ENCODE measurements around the gene ARHGAP10.

ARHGAP10 gene

DNA sequence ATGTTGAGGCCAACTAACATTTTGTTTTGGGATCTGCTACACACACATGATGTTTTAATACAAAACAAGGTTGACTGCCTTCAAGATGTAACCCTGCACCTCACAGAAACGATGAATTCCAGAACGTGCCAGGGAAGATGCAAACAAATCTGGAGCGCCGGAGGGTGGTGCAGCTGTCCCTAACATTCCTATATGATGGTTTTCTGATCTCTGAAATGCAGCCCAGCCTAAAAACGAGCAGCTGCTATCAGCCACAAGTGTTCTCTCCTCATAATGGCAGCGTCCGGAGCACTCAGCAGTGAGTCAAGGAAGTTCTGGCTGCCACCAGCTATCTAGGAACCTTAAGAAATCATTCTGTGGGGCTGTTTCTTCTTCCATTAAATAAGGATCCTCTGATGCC is 376.9 kb downstream of the ARHGAP10 start:
- no peak for DNase-seq

- no peak for DNase-seq
Observed at GRCh38 chr4:148109216-148109615, 377.3 kb downstream of the ARHGAP10 start.

DNA sequence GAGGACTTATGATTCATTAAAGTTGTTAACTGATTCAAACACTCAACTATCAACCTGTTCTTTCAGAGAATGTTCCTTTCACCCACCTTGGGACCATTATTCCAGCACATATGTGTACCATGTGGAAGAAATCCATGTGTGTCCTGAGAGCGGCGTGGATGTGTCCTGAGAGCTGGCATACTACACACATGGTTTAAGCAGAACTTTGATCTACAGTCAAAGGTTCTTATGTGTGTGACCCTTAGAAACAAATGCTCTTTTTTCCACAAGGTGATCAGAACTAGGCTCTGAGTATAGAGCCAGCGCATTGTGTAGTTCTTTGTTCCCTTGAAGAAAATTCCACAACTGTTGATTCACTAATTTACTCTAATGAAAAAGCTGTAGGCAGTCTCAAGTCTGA is 378.3 kb downstream of the ARHGAP10 start:
- DNase-seq: no peak

DNA sequence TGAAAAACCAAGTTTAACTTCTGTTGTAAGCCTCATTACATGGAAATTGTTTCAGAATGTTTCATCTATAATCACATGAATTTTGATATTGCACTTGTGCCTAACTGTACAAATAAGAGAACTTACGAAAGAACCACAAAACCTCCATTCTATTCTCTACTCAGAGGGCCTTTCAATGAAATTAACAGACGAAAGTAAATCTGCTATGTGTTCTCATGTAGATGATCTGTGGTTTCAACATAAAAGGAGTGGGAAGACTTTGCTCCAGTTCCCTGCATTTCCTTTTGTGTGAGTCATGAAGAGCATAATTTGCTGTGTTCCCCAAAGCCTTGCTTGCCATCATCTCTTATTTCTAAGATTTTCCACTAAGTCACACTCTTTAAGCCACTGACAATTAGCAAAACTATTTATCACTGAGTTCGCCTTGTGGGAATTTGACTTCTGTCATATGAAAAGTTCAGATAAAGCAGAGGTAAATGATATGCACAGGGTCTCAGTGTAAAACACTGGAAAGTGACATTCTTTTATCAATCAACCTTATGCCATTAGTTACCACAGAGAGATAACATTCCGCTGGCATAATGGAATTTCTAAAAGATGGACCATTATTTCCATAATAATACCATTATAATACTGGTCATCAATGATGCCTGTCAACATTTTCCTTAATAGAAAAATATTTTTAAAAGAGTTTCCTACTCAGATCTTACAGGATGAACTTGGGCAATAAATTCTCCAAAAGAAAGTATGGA is 380.5 kb downstream of the ARHGAP10 start:
- DNase-seq: no peak

DNA sequence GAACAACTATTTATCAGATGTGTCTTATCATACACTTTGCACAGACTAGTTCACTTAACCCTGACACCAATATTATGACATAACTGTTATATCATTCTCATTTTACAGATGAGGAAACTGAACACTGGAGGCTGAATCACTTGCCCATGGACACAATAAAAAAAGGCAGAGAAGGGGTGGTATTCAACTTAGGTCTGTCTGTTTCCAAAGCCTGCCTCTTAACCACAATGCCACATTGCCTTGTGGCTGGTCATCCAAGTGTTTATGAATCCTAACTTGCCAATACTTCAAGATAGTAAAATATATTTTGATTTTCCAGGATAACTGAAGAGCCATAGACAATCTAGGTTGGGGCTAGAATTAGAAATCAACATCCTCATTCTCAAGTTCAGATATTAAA is 382.5 kb downstream of the ARHGAP10 start:
- DNase-seq: no peak

GRCh38 chr4:148116264-148116663 is 384.4 kb downstream of the ARHGAP10 start:
- DNase-seq: no peak

GRCh38 chr4:148116969-148117368 is 385.1 kb downstream of the ARHGAP10 start:
- no peak for DNase-seq

DNA sequence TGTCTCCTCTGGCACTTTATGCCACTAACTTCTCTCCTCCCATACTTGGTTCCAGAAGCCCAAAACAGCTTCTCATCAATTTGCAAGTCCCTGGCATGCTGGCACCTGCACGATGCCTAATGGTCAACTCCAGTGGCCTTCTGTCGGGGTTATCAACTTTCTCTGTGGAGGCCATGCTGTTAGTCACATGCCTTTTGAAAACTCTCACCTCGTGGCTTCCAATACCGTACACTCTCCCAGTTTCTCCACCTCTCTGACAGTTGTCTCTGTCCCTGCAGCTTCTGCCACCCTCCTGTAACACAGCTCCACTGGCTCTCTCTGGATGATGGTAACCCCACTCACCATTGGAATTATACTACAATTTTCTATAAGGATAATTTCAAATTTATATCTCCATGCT is 386.3 kb downstream of the ARHGAP10 start:
- no peak for DNase-seq

DNA sequence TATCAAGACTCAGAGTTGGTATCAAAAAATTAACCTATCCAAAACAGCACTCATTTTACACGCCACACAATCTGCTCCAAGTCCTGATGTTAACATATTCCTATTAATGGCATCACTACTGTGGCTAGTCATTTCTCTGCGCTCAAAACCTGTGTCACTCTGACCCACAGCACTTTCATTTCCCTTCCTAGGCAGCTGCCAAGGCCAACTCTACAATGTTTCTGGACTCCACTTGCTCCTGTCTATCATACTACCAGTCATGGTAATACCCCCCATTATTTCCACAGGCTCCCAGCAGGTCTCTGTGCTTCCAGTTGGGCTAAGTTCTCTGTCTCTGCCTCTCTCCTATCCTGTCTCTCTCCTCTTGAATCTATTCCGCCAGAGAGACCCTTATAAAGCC is 386.7 kb downstream of the ARHGAP10 start:
- DNase-seq: no peak

DNA sequence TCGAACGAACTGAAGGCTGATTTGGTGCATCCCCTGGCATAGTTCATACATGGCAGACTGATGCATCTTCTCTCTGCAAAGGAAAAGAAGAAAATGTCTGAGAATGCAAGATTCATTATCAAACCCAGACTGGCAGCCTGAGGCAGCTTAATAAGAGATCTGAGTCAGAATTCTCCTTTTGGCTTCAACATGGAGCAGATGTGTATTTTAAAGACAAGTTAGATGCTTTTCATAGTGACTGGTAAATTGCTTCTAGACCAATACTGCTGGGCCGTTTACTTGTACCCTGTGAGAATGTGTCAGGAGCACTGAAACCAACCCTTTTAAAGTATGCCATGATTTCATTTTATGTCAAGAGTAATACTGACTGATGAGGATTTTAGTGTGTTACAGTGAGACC is 388.3 kb downstream of the ARHGAP10 start:
- no peak for DNase-seq
